Measurements from ENCODE around the gene NOTCH2. TPM values are rescaled to one million over a fixed set of nuclear protein-coding genes. Genes with fewer than 3 reads are reported as not detected.

The NOTCH2 gene
- total and polyA plus RNA-seq, 9 of the 15 experiments (the other 6 are each of a cell fraction or from before 2014, with no cell fraction given): 0.04 to 1.2 (median 0.28) TPM; not detected in 1

DNA sequence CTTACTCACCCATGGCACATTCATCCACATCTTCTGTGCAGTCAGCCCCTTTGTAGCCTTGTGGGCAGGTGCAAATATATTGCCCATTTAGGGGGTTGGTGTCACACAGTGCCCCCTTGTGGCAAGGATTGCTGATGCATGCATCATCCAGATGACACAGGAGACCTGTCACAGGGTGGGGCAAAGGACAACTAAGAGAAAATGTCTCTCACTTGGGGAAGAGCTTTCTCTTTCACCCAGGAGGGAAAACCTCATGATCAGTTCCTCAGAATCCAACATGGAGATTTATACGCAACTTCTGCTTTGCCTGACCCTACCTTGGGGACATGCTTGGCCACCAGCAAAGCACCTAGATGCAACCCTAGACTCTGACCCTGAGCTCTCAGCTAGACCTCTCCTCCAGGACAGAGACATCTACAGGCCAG lies 101.4 kb downstream of the NOTCH2 start (continued):
- TF ChIP-seq SNRNP70 (optimal IDR thresholded peaks at IDR 0.05; ENCODE audit: low read depth, low read length) (no peak), SREBF1 (IDR thresholded peaks at IDR 0.05; ENCODE audit: borderline replicate concordance, low read depth, low read length) (no peak), E2F3 (CRISPR knock-in tag; IDR thresholded peaks at IDR 0.05) (no peak), MAZ (CRISPR knock-in tag; conservative IDR thresholded peaks at IDR 0.05 in 1 of 2, IDR thresholded peaks at IDR 0.05 in 1 of 2) (peak in 1 of 2 experiments; percentile 41; a peak in 1 of 4 replicates), HOXB6 (CRISPR knock-in tag; IDR thresholded peaks at IDR 0.05; ENCODE audit: borderline replicate concordance) (no peak), MCM7 (IDR thresholded peaks at IDR 0.05) (no peak), POLR2AphosphoS5 (IDR thresholded peaks at IDR 0.05; ENCODE audit: control insufficient read depth, insufficient read depth, low read depth, low read length) (no peak), ZZZ3 (IDR thresholded peaks at IDR 0.05) (no peak), SRF (CRISPR knock-in tag; IDR thresholded peaks at IDR 0.05) (peak in 1 of 2 experiments; percentile 88; a peak in 2 of 4 replicates), CAMTA2 (CRISPR knock-in tag; conservative IDR thresholded peaks at IDR 0.05) (no peak), RBM14 (IDR thresholded peaks at IDR 0.05; ENCODE audit: borderline replicate concordance, insufficient read depth, low read depth, low read length) (no peak), JUN (IDR thresholded peaks at IDR 0.05; ENCODE audit: borderline replicate concordance, low read depth, low read length) (no peak), JUN (CRISPR knock-in tag; IDR thresholded peaks at IDR 0.05; ENCODE audit: borderline replicate concordance) (no peak)
- TF ChIP-seq, protein P1, sequence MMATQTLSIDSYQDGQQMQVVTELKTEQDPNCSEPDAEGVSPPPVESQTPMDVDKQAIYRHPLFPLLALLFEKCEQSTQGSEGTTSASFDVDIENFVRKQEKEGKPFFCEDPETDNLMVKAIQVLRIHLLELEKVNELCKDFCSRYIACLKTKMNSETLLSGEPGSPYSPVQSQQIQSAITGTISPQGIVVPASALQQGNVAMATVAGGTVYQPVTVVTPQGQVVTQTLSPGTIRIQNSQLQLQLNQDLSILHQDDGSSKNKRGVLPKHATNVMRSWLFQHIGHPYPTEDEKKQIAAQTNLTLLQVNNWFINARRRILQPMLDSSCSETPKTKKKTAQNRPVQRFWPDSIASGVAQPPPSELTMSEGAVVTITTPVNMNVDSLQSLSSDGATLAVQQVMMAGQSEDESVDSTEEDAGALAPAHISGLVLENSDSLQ (IDR thresholded peaks at IDR 0.05): peak; percentile 54; the same call in 1 of the 2 replicates
- TF ChIP-seq, protein P2, sequence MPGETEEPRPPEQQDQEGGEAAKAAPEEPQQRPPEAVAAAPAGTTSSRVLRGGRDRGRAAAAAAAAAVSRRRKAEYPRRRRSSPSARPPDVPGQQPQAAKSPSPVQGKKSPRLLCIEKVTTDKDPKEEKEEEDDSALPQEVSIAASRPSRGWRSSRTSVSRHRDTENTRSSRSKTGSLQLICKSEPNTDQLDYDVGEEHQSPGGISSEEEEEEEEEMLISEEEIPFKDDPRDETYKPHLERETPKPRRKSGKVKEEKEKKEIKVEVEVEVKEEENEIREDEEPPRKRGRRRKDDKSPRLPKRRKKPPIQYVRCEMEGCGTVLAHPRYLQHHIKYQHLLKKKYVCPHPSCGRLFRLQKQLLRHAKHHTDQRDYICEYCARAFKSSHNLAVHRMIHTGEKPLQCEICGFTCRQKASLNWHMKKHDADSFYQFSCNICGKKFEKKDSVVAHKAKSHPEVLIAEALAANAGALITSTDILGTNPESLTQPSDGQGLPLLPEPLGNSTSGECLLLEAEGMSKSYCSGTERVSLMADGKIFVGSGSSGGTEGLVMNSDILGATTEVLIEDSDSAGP (CRISPR knock-in tag; IDR thresholded peaks at IDR 0.05): no peak
- TF ChIP-seq, protein P3, sequence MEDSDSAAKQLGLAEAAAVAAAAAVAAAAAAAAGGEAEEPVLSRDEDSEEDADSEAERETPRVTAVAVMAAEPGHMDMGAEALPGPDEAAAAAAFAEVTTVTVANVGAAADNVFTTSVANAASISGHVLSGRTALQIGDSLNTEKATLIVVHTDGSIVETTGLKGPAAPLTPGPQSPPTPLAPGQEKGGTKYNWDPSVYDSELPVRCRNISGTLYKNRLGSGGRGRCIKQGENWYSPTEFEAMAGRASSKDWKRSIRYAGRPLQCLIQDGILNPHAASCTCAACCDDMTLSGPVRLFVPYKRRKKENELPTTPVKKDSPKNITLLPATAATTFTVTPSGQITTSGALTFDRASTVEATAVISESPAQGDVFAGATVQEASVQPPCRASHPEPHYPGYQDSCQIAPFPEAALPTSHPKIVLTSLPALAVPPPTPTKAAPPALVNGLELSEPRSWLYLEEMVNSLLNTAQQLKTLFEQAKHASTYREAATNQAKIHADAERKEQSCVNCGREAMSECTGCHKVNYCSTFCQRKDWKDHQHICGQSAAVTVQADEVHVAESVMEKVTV (CRISPR knock-in tag; IDR thresholded peaks at IDR 0.05): peak; percentile 32; the same call in 1 of the 2 replicates

Data from K562 (cell line).